ENCODE results near the gene ADAMTS19. TPM values are rescaled to one million over a fixed set of nuclear protein-coding genes. Genes with fewer than 3 reads are reported as not detected.

ADAMTS19 gene
- total and polyA plus RNA-seq, 9 of the 15 experiments (the other 6 are each of a cell fraction or from before 2014, with no cell fraction given): not detected

GRCh38 chr5:129563585-129563984 is 103.5 kb downstream of the ADAMTS19 start (continued):
- no peak for TF ChIP-seq ZNF79 (CRISPR knock-in tag; IDR thresholded peaks at IDR 0.05; ENCODE audit: low read depth)

- FAIRE-seq (no peak), ATAC-seq (no peak), DNase-seq (ENCODE audit: extremely low read depth in 1 of 4, low spot score in 3 of 4) (no peak)
- in situ Hi-C loops (cut with MboI): no loop called here
- Histone ChIP-seq H3K36me3 (ENCODE audit: control insufficient read depth, insufficient read depth, low read length) (no peaks in the 10 kb centered on the region), H2AFZ (ENCODE audit: low read depth, low read length) (no peak overlapping the region), H3K27me3 (ENCODE audit: control insufficient read depth in 2 of 2, insufficient read depth in 2 of 2, low read length in 2 of 2) (no peaks in the 10 kb centered on the region), H3K9ac (ENCODE audit: insufficient read depth in 1 of 2, low read depth in 2 of 2, low read length in 2 of 2) (no peak overlapping the region), H3K4me3 (no peak overlapping the region), H3K27ac (ENCODE audit: extremely low read depth, low read depth, low read length) (no peak overlapping the region), H3K79me2 (ENCODE audit: control insufficient read depth, insufficient read depth, low read length) (no peaks in the 10 kb centered on the region), H4K20me1 (replicated peaks; ENCODE audit: control insufficient read depth, insufficient read depth, low read length) (no peaks in the 10 kb centered on the region), H3K9me1 (ENCODE audit: control insufficient read depth, insufficient read depth, low read length) (no peaks in the 10 kb centered on the region), H3K4me2 (ENCODE audit: insufficient read depth, low read length) (no peak overlapping the region), H3K4me1 (replicated peaks in 1 of 2; ENCODE audit: control insufficient read depth in 2 of 2, insufficient read depth in 2 of 2, low read length in 2 of 2) (no peaks in the 10 kb centered on the region), H3K9me3 (replicated peaks; ENCODE audit: control insufficient read depth, insufficient read depth, low read depth, low read length) (0 out of 2 replicates have a peak, but pooled peaks cover 2% of the 10 kb centered on the region)
- 0% methylated on average over 1 of the region's 1 CpG for WGBS (ENCODE audit: insufficient coverage, low coverage, missing lambda C conversion rate)
- ChIA-PET CTCF (ENCODE audit: low intra/inter-chr PET ratio) (no interaction called here), POLR2A (no interaction called here)
- intact Hi-C loops (cut with micrococcal nuclease): no loop called here
- no TSS peak for BruUV-seq (replicated peaks)
- TF ChIP-seq ZKSCAN8 (CRISPR knock-in tag; IDR thresholded peaks at IDR 0.05) (no peak), SRSF3 (IDR thresholded peaks at IDR 0.05; ENCODE audit: insufficient read depth, low read length) (no peak), CEBPB (tag; IDR thresholded peaks at IDR 0.05) (no peak), ATF6 (CRISPR knock-in tag; IDR thresholded peaks at IDR 0.05) (no peak), HNRNPUL1 (IDR thresholded peaks at IDR 0.05; ENCODE audit: low read length) (no peak), HMGN3 (IDR thresholded peaks at IDR 0.05; ENCODE audit: borderline replicate concordance, extremely low read depth, insufficient read length, low read depth, low read length) (no peak), KLF6 (CRISPR knock-in tag; IDR thresholded peaks at IDR 0.05; ENCODE audit: borderline replicate concordance) (no peak), ZNF354B (CRISPR knock-in tag; IDR thresholded peaks at IDR 0.05) (no peak), ZNF407 (IDR thresholded peaks at IDR 0.05; ENCODE audit: low read depth) (no peak), TEAD2 (tag; IDR thresholded peaks at IDR 0.05) (no peak)
These were observed 109.2 kb downstream of the ADAMTS19 start for GRCh38 chr5:129569295-129569694.

Measured in K562 (cell line).